Esophagus muscularis mucosa (tissue), 3 donors: ENCODE data around the gene TACC2.

Experiments
- POLR2A ChIP-seq: fragments of 450-650 bp; IDR thresholded peaks from one replicate; pipeline ENCODE4 v1.6.1; 2017; ENCODE audit warnings: antibody characterized with exemption, moderate library complexity, mild to moderate bottlenecking, low read depth
- TF ChIP-seq, protein P1 (sequence below), 3 experiments: fragments of 200-600 bp in 2 of 3; fragments of 450-650 bp in 1 of 3; sonication (generic) in 2 of 3; IDR thresholded peaks; one replicate each; pipeline ENCODE4 v1.5.1; 2017 to 2019; ENCODE audit warnings: antibody characterized with exemption in 3 of 3, mild to moderate bottlenecking in 2 of 3, moderate library complexity in 1 of 3

DNA sequence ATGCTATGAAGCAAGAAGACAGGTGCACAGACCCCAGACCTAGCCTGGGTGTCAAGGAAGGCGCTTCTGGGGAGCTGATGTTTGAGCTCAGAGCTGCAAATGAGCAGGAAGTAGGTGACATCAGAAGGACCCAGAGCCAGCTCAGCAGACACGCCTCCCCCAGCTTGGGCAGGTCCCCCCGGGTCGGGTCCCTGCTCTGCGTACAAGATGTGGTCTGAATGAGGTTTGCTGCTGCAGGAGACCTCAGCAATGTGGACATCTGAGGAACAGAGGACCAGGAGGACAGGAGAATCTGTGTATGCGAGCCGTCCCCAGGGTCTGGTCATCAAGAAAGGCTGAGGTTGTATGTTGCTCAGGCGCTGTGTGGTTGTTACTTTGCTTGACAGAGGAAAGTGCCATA is 51.8 kb downstream of the TACC2 start:
- TF ChIP-seq, protein P1, sequence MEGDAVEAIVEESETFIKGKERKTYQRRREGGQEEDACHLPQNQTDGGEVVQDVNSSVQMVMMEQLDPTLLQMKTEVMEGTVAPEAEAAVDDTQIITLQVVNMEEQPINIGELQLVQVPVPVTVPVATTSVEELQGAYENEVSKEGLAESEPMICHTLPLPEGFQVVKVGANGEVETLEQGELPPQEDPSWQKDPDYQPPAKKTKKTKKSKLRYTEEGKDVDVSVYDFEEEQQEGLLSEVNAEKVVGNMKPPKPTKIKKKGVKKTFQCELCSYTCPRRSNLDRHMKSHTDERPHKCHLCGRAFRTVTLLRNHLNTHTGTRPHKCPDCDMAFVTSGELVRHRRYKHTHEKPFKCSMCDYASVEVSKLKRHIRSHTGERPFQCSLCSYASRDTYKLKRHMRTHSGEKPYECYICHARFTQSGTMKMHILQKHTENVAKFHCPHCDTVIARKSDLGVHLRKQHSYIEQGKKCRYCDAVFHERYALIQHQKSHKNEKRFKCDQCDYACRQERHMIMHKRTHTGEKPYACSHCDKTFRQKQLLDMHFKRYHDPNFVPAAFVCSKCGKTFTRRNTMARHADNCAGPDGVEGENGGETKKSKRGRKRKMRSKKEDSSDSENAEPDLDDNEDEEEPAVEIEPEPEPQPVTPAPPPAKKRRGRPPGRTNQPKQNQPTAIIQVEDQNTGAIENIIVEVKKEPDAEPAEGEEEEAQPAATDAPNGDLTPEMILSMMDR (IDR thresholded peaks at IDR 0.05), result no peak
- TF ChIP-seq POLR2A, result no peak
